ENCODE results near the gene TRIM32. TPM values are rescaled to one million over a fixed set of nuclear protein-coding genes. Genes with fewer than 3 reads are reported as not detected.

The TRIM32 gene
- 10 to 100 TPM; 17.5 to 18.2 TPM for total RNA-seq

- peaks cover 12% of the 10 kb centered on the region for H3K9me3 Mint-ChIP-seq (ENCODE audit: insufficient read depth)
- H3K27me3 Mint-ChIP-seq (ENCODE audit: low read depth) = no peaks in the 10 kb centered on the region
- peak; percentile 94 for DNase-seq
- ChIA-PET POLR2A (interaction anchor here (0.9 to 1.4 kb wide), 2 partner anchors 11 to 22 kb away, joined by 3 to 6 read pairs; no protein-coding TSS in a partner anchor), CTCF (interaction anchor here (1.0 to 1.3 kb wide), 4 partner anchors 12 to 1093 kb away, joined by 3 to 7 read pairs (median 4); no protein-coding TSS in a partner anchor)
- peak; percentile 100 for ATAC-seq
- H3K4me1 Mint-ChIP-seq (ENCODE audit: low read depth) = peaks cover 40% of the 10 kb centered on the region
- H3K4me3 Mint-ChIP-seq = peak within 1 kb of the TSS; percentile 87
- H3K36me3 Mint-ChIP-seq (ENCODE audit: low read depth) = peaks cover 10% of the 10 kb centered on the region
- peak within 1 kb of the TSS; percentile 80 for H3K27ac Mint-ChIP-seq
Observed at GRCh38 chr9:116687074-116687753, at the start of gene TRIM32. Gene TRIM32, plus strand, starts transcription at chr9:116687305. Its CDS starts 10,438 bp downstream, at chr9:116697743.

- DNase-seq (no peak), ATAC-seq (no peak)
- ChIA-PET POLR2A (no interaction called here), CTCF (no interaction called here)
- Mint-ChIP-seq H3K9me3 (ENCODE audit: insufficient read depth) (no peaks in the 10 kb centered on the region), H3K4me3 (no peak overlapping the region), H3K36me3 (ENCODE audit: low read depth) (no peaks in the 10 kb centered on the region), H3K27me3 (ENCODE audit: low read depth) (no peaks in the 10 kb centered on the region), H3K4me1 (ENCODE audit: low read depth) (no peaks in the 10 kb centered on the region), H3K27ac (no peak overlapping the region)
Observed at GRCh38 chr9:116639251-116639741, 47.8 kb upstream of the TRIM32 start.

- ChIA-PET POLR2A (no interaction called here), CTCF (interaction anchor here (0.5 kb wide), 1 partner anchor 84 kb away, joined by 3 read pairs; no protein-coding TSS in a partner anchor)
- DNase-seq = no peak
- no peak for ATAC-seq
- Mint-ChIP-seq H3K4me3 (no peak overlapping the region), H3K27me3 (ENCODE audit: low read depth) (no peaks in the 10 kb centered on the region), H3K27ac (no peak overlapping the region), H3K4me1 (ENCODE audit: low read depth) (no peaks in the 10 kb centered on the region), H3K9me3 (ENCODE audit: insufficient read depth) (no peaks in the 10 kb centered on the region), H3K36me3 (ENCODE audit: low read depth) (no peaks in the 10 kb centered on the region)
Observed at GRCh38 chr9:116641292-116642059, 45.6 kb upstream of the TRIM32 start.

GRCh38 chr9:116643691-116644090 is 43.4 kb upstream of the TRIM32 start:
- ATAC-seq (no peak), DNase-seq (no peak)
- no peaks in the 10 kb centered on the region for H3K27me3 Mint-ChIP-seq (ENCODE audit: low read depth)
- no peak overlapping the region for H3K27ac Mint-ChIP-seq
- no peak overlapping the region for H3K4me3 Mint-ChIP-seq
- ChIA-PET POLR2A (no interaction called here), CTCF (no interaction called here)
- H3K4me1 Mint-ChIP-seq (ENCODE audit: low read depth) = no peaks in the 10 kb centered on the region
- H3K36me3 Mint-ChIP-seq (ENCODE audit: low read depth) = no peaks in the 10 kb centered on the region
- H3K9me3 Mint-ChIP-seq (ENCODE audit: insufficient read depth) = no peaks in the 10 kb centered on the region

- H3K4me1 Mint-ChIP-seq (ENCODE audit: low read depth) = no peaks in the 10 kb centered on the region
- no peak overlapping the region for H3K4me3 Mint-ChIP-seq
- DNase-seq (no peak), ATAC-seq (no peak)
- CTCF ChIA-PET = no interaction called here
- H3K36me3 Mint-ChIP-seq (ENCODE audit: low read depth) = no peaks in the 10 kb centered on the region
- no peak overlapping the region for H3K27ac Mint-ChIP-seq
- H3K27me3 Mint-ChIP-seq (ENCODE audit: low read depth) = no peaks in the 10 kb centered on the region
- no peaks in the 10 kb centered on the region for H3K9me3 Mint-ChIP-seq (ENCODE audit: insufficient read depth)
- POLR2A ChIA-PET = no interaction called here
Observed at GRCh38 chr9:116644091-116644688, 42.9 kb upstream of the TRIM32 start.

GRCh38 chr9:116646661-116647514 is 40.2 kb upstream of the TRIM32 start:
- Mint-ChIP-seq H3K4me1 (ENCODE audit: low read depth) (no peaks in the 10 kb centered on the region), H3K27me3 (ENCODE audit: low read depth) (no peaks in the 10 kb centered on the region), H3K36me3 (ENCODE audit: low read depth) (no peaks in the 10 kb centered on the region), H3K27ac (no peak overlapping the region), H3K4me3 (no peak overlapping the region), H3K9me3 (ENCODE audit: insufficient read depth) (no peaks in the 10 kb centered on the region)
- ATAC-seq = no peak
- no peak for DNase-seq
- ChIA-PET POLR2A (no interaction called here), CTCF (interaction anchor here (1.3 kb wide), 1 partner anchor 10 kb away, joined by 3 read pairs; no protein-coding TSS in a partner anchor)

- Mint-ChIP-seq H3K4me3 (no peak overlapping the region), H3K4me1 (ENCODE audit: low read depth) (no peaks in the 10 kb centered on the region), H3K27ac (no peak overlapping the region), H3K36me3 (ENCODE audit: low read depth) (no peaks in the 10 kb centered on the region), H3K9me3 (ENCODE audit: insufficient read depth) (no peaks in the 10 kb centered on the region), H3K27me3 (ENCODE audit: low read depth) (no peaks in the 10 kb centered on the region)
- DNase-seq = no peak
- CTCF ChIA-PET = interaction anchor here (1.3 kb wide), 1 partner anchor 10 kb away, joined by 3 read pairs; no protein-coding TSS in a partner anchor
- no peak for ATAC-seq
- POLR2A ChIA-PET = no interaction called here
Observed at GRCh38 chr9:116647515-116647809, 39.6 kb upstream of the TRIM32 start.

GRCh38 chr9:116653348-116654058 is 33.6 kb upstream of the TRIM32 start:
- no peak overlapping the region for H3K27ac Mint-ChIP-seq
- ChIA-PET POLR2A (no interaction called here), CTCF (no interaction called here)

GRCh38 chr9:116654059-116654355 is 33.1 kb upstream of the TRIM32 start:
- CTCF ChIA-PET = no interaction called here

More at GRCh38 chr9:116653348-116654058, 33.6 kb upstream of the TRIM32 start:
- Mint-ChIP-seq H3K9me3 (ENCODE audit: insufficient read depth) (no peaks in the 10 kb centered on the region), H3K36me3 (ENCODE audit: low read depth) (no peaks in the 10 kb centered on the region), H3K4me1 (ENCODE audit: low read depth) (no peaks in the 10 kb centered on the region), H3K4me3 (no peak overlapping the region), H3K27me3 (ENCODE audit: low read depth) (no peaks in the 10 kb centered on the region)
- ATAC-seq = no peak
- DNase-seq = no peak

GRCh38 chr9:116656501-116656971 is 30.6 kb upstream of the TRIM32 start:
- no peaks in the 10 kb centered on the region for H3K4me1 Mint-ChIP-seq (ENCODE audit: low read depth)
- POLR2A ChIA-PET = no interaction called here
- H3K9me3 Mint-ChIP-seq (ENCODE audit: insufficient read depth) = no peaks in the 10 kb centered on the region
- no peak for DNase-seq
- no peaks in the 10 kb centered on the region for H3K27me3 Mint-ChIP-seq (ENCODE audit: low read depth)
- no peak for ATAC-seq
- no peak overlapping the region for H3K27ac Mint-ChIP-seq
- CTCF ChIA-PET = no interaction called here
- H3K36me3 Mint-ChIP-seq (ENCODE audit: low read depth) = no peaks in the 10 kb centered on the region
- no peak overlapping the region for H3K4me3 Mint-ChIP-seq

More at GRCh38 chr9:116654059-116654355, 33.1 kb upstream of the TRIM32 start:
- H3K27ac Mint-ChIP-seq = no peak overlapping the region
- H3K4me3 Mint-ChIP-seq = no peak overlapping the region
- no peak for DNase-seq
- H3K9me3 Mint-ChIP-seq (ENCODE audit: insufficient read depth) = no peaks in the 10 kb centered on the region
- no peaks in the 10 kb centered on the region for H3K27me3 Mint-ChIP-seq (ENCODE audit: low read depth)
- H3K4me1 Mint-ChIP-seq (ENCODE audit: low read depth) = no peaks in the 10 kb centered on the region
- ATAC-seq = no peak
- no peaks in the 10 kb centered on the region for H3K36me3 Mint-ChIP-seq (ENCODE audit: low read depth)
- POLR2A ChIA-PET = no interaction called here

GRCh38 chr9:116656977-116657376 is 30.1 kb upstream of the TRIM32 start:
- Mint-ChIP-seq H3K4me1 (ENCODE audit: low read depth) (no peaks in the 10 kb centered on the region), H3K27ac (no peak overlapping the region), H3K4me3 (no peak overlapping the region), H3K27me3 (ENCODE audit: low read depth) (no peaks in the 10 kb centered on the region), H3K9me3 (ENCODE audit: insufficient read depth) (no peaks in the 10 kb centered on the region), H3K36me3 (ENCODE audit: low read depth) (no peaks in the 10 kb centered on the region)
- ATAC-seq = no peak
- ChIA-PET POLR2A (no interaction called here), CTCF (no interaction called here)
- no peak for DNase-seq

All from activated CD8-positive, alpha-beta T cell treated with anti-CD3 and anti-CD28 coated beads, Interleukin-2, amount 10 ng/mL, durations not matched to agents 7 days and 5 days (primary cell).